WTC11 (cell line): ENCODE results near the gene LCN10. TPM values are rescaled to one million over a fixed set of nuclear protein-coding genes. Genes with fewer than 3 reads are reported as not detected.

Source experiments
- ATF1 ChIP-seq: sonication (generic); formaldehyde crosslinking; IDR thresholded peaks from 2 replicates; pipeline ENCODE4 v1.8.1; 2023; ENCODE audit warnings: mild to moderate bottlenecking, moderate library complexity, missing genetic modification reagents
- MYBL2 ChIP-seq: sonication (generic); formaldehyde crosslinking; IDR thresholded peaks from 2 replicates; pipeline ENCODE4 v1.8.1; 2023; ENCODE audit warnings: mild to moderate bottlenecking, moderate library complexity, missing genetic modification reagents
- TEAD1 ChIP-seq: sonication (generic); formaldehyde crosslinking; IDR thresholded peaks from 2 replicates; pipeline ENCODE4 v1.8.0; 2022; ENCODE audit warnings: mild to moderate bottlenecking, missing genetic modification reagents
- TP53 ChIP-seq: sonication (generic); formaldehyde crosslinking; IDR thresholded peaks from 2 replicates; pipeline ENCODE4 v1.8.1; 2023; ENCODE audit warnings: mild to moderate bottlenecking, missing genetic modification reagents
- ZBTB21 ChIP-seq: sonication (generic); formaldehyde crosslinking; IDR thresholded peaks from 2 replicates; pipeline ENCODE4 v1.8.1; 2023; ENCODE audit warnings: mild to moderate bottlenecking, missing genetic modification reagents, borderline replicate concordance
- ZNF219 ChIP-seq: sonication (generic); formaldehyde crosslinking; IDR thresholded peaks from 2 replicates; pipeline ENCODE4 v1.8.0; 2023; ENCODE audit warnings: missing genetic modification reagents, mild to moderate bottlenecking, borderline replicate concordance
- total RNA-seq: library from RNA; stranded (reverse); gene quantifications from 3 replicates; pipeline ENCODE4 v1.2.3, GENCODE V29; 2021
- TF ChIP-seq, protein P1 (sequence below): sonication (generic); formaldehyde crosslinking; IDR thresholded peaks from 2 replicates; pipeline ENCODE4 v1.8.1; 2023; ENCODE audit warnings: mild to moderate bottlenecking, missing genetic modification reagents, moderate library complexity
- TF ChIP-seq, protein P2 (sequence below): fragments of 250-450 bp; sonication (Bioruptor Pico); IDR thresholded peaks from 2 replicates; pipeline ENCODE4 v1.9.0; 2021; ENCODE audit warnings: mild to moderate bottlenecking
- TF ChIP-seq, protein P3 (sequence below): sonication (generic); formaldehyde crosslinking; IDR thresholded peaks from 2 replicates; pipeline ENCODE4 v1.8.1; 2022; ENCODE audit warnings: low read depth, mild to moderate bottlenecking, moderate library complexity, missing genetic modification reagents, borderline replicate concordance
- TF ChIP-seq, protein P4 (sequence below): sonication (generic); formaldehyde crosslinking; IDR thresholded peaks from 2 replicates; pipeline ENCODE4 v1.8.0; 2022; ENCODE audit warnings: missing genetic modification reagents
- TF ChIP-seq, protein P5 (sequence below): sonication (generic); formaldehyde crosslinking; IDR thresholded peaks from 2 replicates; pipeline ENCODE4 v1.8.0; 2023; ENCODE audit warnings: mild to moderate bottlenecking, missing genetic modification reagents
- TF ChIP-seq, protein P6 (sequence below): sonication (generic); formaldehyde crosslinking; IDR thresholded peaks from 2 replicates; pipeline ENCODE4 v1.8.0; 2022; ENCODE audit warnings: mild to moderate bottlenecking, missing genetic modification reagents
- TF ChIP-seq, protein P7 (sequence below): sonication (generic); formaldehyde crosslinking; IDR thresholded peaks from 2 replicates; pipeline ENCODE4 v1.8.0; 2022; ENCODE audit warnings: mild to moderate bottlenecking, missing genetic modification reagents
- TF ChIP-seq, protein P8 (sequence below): sonication (generic); formaldehyde crosslinking; IDR thresholded peaks from 2 replicates; pipeline ENCODE4 v1.8.1; 2022; ENCODE audit warnings: mild to moderate bottlenecking, moderate library complexity, missing genetic modification reagents
- TF ChIP-seq, protein P9 (sequence below): fragments of 250-450 bp; sonication (Bioruptor Pico); IDR thresholded peaks from 2 replicates; pipeline ENCODE4 v1.9.0; 2021; ENCODE audit warnings: mild to moderate bottlenecking, borderline replicate concordance
- TF ChIP-seq, protein P10 (sequence below): sonication (generic); formaldehyde crosslinking; IDR thresholded peaks from 2 replicates; pipeline ENCODE4 v1.8.1; 2022; ENCODE audit warnings: low read depth, missing genetic modification reagents, borderline replicate concordance

The LCN10 gene
- total RNA-seq, 1 experiment from 2014 or later: 2.4 TPM

DNA sequence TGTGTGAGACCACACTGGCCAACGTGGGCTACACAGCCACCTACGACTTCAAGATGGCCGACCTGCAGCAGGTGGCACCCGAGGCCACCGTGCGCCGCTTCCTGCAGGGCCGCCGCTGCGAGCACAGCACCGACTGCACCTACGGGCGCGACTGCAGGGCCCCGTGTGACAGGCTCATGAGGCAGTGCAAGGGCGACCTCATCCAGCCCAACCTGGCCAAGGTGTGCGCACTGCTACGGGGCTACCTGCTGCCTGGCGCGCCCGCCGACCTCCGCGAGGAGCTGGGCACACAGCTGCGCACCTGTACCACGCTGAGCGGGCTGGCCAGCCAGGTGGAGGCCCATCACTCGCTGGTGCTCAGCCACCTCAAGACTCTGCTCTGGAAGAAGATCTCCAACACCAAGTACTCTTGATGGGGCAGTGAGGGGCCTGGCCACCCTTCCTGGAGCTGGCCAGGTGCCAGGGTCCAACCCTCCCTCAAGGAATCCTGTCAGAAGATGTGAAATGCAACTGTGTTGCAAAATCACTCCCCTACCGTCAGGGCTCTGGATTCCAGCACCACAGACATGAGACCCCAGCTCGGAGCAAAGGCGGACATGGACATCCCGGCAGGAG lies 19.3 kb downstream of the LCN10 start (continued):
- TF ChIP-seq, protein P1, sequence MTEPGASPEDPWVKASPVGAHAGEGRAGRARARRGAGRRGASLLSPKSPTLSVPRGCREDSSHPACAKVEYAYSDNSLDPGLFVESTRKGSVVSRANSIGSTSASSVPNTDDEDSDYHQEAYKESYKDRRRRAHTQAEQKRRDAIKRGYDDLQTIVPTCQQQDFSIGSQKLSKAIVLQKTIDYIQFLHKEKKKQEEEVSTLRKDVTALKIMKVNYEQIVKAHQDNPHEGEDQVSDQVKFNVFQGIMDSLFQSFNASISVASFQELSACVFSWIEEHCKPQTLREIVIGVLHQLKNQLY (CRISPR knock-in tag): no peak
- TF ChIP-seq, protein P2, sequence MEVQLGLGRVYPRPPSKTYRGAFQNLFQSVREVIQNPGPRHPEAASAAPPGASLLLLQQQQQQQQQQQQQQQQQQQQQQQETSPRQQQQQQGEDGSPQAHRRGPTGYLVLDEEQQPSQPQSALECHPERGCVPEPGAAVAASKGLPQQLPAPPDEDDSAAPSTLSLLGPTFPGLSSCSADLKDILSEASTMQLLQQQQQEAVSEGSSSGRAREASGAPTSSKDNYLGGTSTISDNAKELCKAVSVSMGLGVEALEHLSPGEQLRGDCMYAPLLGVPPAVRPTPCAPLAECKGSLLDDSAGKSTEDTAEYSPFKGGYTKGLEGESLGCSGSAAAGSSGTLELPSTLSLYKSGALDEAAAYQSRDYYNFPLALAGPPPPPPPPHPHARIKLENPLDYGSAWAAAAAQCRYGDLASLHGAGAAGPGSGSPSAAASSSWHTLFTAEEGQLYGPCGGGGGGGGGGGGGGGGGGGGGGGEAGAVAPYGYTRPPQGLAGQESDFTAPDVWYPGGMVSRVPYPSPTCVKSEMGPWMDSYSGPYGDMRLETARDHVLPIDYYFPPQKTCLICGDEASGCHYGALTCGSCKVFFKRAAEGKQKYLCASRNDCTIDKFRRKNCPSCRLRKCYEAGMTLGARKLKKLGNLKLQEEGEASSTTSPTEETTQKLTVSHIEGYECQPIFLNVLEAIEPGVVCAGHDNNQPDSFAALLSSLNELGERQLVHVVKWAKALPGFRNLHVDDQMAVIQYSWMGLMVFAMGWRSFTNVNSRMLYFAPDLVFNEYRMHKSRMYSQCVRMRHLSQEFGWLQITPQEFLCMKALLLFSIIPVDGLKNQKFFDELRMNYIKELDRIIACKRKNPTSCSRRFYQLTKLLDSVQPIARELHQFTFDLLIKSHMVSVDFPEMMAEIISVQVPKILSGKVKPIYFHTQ (CRISPR knock-in tag): peak; percentile 20; the same call in 1 of the 2 replicates
- TF ChIP-seq, protein P3, sequence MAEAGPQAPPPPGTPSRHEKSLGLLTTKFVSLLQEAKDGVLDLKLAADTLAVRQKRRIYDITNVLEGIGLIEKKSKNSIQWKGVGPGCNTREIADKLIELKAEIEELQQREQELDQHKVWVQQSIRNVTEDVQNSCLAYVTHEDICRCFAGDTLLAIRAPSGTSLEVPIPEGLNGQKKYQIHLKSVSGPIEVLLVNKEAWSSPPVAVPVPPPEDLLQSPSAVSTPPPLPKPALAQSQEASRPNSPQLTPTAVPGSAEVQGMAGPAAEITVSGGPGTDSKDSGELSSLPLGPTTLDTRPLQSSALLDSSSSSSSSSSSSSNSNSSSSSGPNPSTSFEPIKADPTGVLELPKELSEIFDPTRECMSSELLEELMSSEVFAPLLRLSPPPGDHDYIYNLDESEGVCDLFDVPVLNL (CRISPR knock-in tag): no peak
- TF ChIP-seq ZNF219 (CRISPR knock-in tag) (no peak), MYBL2 (CRISPR knock-in tag) (0 out of 2 replicates have a peak, but pooled peaks have one; percentile 1), TEAD1 (CRISPR knock-in tag) (peak; percentile 61; the same call in 1 of the 2 replicates), ATF1 (CRISPR knock-in tag) (no peak), ZBTB21 (CRISPR knock-in tag) (no peak), TP53 (CRISPR knock-in tag) (no peak)
- TF ChIP-seq, protein P4, sequence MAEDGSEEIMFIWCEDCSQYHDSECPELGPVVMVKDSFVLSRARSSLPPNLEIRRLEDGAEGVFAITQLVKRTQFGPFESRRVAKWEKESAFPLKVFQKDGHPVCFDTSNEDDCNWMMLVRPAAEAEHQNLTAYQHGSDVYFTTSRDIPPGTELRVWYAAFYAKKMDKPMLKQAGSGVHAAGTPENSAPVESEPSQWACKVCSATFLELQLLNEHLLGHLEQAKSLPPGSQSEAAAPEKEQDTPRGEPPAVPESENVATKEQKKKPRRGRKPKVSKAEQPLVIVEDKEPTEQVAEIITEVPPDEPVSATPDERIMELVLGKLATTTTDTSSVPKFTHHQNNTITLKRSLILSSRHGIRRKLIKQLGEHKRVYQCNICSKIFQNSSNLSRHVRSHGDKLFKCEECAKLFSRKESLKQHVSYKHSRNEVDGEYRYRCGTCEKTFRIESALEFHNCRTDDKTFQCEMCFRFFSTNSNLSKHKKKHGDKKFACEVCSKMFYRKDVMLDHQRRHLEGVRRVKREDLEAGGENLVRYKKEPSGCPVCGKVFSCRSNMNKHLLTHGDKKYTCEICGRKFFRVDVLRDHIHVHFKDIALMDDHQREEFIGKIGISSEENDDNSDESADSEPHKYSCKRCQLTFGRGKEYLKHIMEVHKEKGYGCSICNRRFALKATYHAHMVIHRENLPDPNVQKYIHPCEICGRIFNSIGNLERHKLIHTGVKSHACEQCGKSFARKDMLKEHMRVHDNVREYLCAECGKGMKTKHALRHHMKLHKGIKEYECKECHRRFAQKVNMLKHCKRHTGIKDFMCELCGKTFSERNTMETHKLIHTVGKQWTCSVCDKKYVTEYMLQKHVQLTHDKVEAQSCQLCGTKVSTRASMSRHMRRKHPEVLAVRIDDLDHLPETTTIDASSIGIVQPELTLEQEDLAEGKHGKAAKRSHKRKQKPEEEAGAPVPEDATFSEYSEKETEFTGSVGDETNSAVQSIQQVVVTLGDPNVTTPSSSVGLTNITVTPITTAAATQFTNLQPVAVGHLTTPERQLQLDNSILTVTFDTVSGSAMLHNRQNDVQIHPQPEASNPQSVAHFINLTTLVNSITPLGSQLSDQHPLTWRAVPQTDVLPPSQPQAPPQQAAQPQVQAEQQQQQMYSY (CRISPR knock-in tag): no peak
- TF ChIP-seq, protein P5, sequence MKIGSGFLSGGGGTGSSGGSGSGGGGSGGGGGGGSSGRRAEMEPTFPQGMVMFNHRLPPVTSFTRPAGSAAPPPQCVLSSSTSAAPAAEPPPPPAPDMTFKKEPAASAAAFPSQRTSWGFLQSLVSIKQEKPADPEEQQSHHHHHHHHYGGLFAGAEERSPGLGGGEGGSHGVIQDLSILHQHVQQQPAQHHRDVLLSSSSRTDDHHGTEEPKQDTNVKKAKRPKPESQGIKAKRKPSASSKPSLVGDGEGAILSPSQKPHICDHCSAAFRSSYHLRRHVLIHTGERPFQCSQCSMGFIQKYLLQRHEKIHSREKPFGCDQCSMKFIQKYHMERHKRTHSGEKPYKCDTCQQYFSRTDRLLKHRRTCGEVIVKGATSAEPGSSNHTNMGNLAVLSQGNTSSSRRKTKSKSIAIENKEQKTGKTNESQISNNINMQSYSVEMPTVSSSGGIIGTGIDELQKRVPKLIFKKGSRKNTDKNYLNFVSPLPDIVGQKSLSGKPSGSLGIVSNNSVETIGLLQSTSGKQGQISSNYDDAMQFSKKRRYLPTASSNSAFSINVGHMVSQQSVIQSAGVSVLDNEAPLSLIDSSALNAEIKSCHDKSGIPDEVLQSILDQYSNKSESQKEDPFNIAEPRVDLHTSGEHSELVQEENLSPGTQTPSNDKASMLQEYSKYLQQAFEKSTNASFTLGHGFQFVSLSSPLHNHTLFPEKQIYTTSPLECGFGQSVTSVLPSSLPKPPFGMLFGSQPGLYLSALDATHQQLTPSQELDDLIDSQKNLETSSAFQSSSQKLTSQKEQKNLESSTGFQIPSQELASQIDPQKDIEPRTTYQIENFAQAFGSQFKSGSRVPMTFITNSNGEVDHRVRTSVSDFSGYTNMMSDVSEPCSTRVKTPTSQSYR (CRISPR knock-in tag): no peak
- TF ChIP-seq, protein P6, sequence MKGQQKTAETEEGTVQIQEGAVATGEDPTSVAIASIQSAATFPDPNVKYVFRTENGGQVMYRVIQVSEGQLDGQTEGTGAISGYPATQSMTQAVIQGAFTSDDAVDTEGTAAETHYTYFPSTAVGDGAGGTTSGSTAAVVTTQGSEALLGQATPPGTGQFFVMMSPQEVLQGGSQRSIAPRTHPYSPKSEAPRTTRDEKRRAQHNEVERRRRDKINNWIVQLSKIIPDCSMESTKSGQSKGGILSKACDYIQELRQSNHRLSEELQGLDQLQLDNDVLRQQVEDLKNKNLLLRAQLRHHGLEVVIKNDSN: no peak
- TF ChIP-seq, protein P7, sequence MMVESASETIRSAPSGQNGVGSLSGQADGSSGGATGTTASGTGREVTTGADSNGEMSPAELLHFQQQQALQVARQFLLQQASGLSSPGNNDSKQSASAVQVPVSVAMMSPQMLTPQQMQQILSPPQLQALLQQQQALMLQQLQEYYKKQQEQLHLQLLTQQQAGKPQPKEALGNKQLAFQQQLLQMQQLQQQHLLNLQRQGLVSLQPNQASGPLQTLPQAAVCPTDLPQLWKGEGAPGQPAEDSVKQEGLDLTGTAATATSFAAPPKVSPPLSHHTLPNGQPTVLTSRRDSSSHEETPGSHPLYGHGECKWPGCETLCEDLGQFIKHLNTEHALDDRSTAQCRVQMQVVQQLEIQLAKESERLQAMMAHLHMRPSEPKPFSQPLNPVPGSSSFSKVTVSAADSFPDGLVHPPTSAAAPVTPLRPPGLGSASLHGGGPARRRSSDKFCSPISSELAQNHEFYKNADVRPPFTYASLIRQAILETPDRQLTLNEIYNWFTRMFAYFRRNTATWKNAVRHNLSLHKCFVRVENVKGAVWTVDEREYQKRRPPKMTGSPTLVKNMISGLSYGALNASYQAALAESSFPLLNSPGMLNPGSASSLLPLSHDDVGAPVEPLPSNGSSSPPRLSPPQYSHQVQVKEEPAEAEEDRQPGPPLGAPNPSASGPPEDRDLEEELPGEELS (CRISPR knock-in tag): no peak
- TF ChIP-seq, protein P8, sequence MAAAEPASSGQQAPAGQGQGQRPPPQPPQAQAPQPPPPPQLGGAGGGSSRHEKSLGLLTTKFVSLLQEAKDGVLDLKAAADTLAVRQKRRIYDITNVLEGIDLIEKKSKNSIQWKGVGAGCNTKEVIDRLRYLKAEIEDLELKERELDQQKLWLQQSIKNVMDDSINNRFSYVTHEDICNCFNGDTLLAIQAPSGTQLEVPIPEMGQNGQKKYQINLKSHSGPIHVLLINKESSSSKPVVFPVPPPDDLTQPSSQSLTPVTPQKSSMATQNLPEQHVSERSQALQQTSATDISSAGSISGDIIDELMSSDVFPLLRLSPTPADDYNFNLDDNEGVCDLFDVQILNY: no peak
- TF ChIP-seq, protein P9, sequence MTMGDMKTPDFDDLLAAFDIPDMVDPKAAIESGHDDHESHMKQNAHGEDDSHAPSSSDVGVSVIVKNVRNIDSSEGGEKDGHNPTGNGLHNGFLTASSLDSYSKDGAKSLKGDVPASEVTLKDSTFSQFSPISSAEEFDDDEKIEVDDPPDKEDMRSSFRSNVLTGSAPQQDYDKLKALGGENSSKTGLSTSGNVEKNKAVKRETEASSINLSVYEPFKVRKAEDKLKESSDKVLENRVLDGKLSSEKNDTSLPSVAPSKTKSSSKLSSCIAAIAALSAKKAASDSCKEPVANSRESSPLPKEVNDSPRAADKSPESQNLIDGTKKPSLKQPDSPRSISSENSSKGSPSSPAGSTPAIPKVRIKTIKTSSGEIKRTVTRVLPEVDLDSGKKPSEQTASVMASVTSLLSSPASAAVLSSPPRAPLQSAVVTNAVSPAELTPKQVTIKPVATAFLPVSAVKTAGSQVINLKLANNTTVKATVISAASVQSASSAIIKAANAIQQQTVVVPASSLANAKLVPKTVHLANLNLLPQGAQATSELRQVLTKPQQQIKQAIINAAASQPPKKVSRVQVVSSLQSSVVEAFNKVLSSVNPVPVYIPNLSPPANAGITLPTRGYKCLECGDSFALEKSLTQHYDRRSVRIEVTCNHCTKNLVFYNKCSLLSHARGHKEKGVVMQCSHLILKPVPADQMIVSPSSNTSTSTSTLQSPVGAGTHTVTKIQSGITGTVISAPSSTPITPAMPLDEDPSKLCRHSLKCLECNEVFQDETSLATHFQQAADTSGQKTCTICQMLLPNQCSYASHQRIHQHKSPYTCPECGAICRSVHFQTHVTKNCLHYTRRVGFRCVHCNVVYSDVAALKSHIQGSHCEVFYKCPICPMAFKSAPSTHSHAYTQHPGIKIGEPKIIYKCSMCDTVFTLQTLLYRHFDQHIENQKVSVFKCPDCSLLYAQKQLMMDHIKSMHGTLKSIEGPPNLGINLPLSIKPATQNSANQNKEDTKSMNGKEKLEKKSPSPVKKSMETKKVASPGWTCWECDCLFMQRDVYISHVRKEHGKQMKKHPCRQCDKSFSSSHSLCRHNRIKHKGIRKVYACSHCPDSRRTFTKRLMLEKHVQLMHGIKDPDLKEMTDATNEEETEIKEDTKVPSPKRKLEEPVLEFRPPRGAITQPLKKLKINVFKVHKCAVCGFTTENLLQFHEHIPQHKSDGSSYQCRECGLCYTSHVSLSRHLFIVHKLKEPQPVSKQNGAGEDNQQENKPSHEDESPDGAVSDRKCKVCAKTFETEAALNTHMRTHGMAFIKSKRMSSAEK (CRISPR knock-in tag): no peak
- TF ChIP-seq, protein P10, sequence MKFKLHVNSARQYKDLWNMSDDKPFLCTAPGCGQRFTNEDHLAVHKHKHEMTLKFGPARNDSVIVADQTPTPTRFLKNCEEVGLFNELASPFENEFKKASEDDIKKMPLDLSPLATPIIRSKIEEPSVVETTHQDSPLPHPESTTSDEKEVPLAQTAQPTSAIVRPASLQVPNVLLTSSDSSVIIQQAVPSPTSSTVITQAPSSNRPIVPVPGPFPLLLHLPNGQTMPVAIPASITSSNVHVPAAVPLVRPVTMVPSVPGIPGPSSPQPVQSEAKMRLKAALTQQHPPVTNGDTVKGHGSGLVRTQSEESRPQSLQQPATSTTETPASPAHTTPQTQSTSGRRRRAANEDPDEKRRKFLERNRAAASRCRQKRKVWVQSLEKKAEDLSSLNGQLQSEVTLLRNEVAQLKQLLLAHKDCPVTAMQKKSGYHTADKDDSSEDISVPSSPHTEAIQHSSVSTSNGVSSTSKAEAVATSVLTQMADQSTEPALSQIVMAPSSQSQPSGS (CRISPR knock-in tag): no peak
